Liver (tissue), 2 donors: ENCODE results near the gene EFHD2.

Experiments used
- FOXA1 ChIP-seq: IDR thresholded peaks from 2 replicates; pipeline ENCODE4 v1.6.1; 2016; ENCODE audit warnings: antibody characterized with exemption
- YY1 ChIP-seq: IDR thresholded peaks from 2 replicates; pipeline ENCODE4 v1.6.1; 2016; ENCODE audit warnings: antibody characterized with exemption, mild to moderate bottlenecking
- TF ChIP-seq, protein P1 (sequence below): fragments of 150-350 bp; IDR thresholded peaks from 2 replicates; pipeline ENCODE4 v1.5.1; 2017; ENCODE audit warnings: improper control_type of control experiment, low read depth, low read length; ENCODE audit not compliant: missing input control
- donor health status: healthy.

DNA sequence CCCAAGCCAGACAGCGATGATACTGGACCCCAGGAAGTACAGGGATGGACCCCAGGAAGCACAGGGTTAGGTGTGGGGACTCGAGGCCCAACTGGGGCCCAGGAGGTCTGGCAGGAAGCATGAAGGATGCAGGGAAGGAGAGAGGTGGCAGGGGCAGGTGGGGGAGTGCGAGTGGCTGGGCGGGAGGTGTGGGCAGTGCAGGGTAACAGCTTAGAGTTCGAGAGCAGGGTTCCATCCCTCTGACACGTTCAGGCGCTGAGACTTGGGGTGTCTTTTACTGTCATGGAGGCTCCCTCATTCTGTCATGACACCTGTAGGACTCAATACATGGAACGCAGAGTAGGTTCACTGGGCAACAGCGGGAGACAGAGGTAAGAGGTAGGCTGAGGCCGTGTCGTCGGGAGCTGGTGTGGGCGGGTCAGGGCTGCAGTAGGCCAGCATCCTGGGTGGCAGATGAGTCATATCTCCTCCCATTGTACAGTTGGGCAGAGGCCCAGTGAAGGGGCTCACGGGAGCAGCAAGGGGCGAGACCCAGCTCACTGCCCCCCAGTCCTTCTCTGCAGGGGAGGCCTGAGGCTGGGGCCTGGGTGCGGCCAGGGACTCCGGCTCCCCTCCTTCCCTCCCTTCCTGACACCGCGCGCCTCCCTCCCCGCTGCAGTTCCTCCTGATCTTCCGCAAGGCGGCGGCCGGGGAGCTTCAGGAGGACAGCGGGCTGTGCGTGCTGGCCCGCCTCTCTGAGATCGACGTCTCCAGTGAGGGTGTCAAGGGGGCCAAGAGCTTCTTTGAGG, 17.0 kb downstream of the EFHD2 start:
- TF ChIP-seq, protein P1, sequence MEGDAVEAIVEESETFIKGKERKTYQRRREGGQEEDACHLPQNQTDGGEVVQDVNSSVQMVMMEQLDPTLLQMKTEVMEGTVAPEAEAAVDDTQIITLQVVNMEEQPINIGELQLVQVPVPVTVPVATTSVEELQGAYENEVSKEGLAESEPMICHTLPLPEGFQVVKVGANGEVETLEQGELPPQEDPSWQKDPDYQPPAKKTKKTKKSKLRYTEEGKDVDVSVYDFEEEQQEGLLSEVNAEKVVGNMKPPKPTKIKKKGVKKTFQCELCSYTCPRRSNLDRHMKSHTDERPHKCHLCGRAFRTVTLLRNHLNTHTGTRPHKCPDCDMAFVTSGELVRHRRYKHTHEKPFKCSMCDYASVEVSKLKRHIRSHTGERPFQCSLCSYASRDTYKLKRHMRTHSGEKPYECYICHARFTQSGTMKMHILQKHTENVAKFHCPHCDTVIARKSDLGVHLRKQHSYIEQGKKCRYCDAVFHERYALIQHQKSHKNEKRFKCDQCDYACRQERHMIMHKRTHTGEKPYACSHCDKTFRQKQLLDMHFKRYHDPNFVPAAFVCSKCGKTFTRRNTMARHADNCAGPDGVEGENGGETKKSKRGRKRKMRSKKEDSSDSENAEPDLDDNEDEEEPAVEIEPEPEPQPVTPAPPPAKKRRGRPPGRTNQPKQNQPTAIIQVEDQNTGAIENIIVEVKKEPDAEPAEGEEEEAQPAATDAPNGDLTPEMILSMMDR = no peak
- no peak for TF ChIP-seq YY1
- TF ChIP-seq FOXA1 = no peak
